GM19468 (cell line): ENCODE measurements around the gene ABCA2.

Experiments used
- ATAC-seq: cut with Tn5 transposase; IDR thresholded peaks from one replicate; pipeline ENCODE4 v1.9.1; 2021; ENCODE audit warnings: mild to moderate bottlenecking, moderate library complexity, moderate number of reproducible peaks; ENCODE audit not compliant: unreplicated experiment; ENCODE audit errors: extremely low read depth

Gene ABCA2

GRCh38 chr9:136970361-136970760 is 57.7 kb downstream of the ABCA2 start:
- ATAC-seq = no peak

- ATAC-seq = no peak
These were observed 58.3 kb downstream of the ABCA2 start for GRCh38 chr9:136969774-136970173.

GRCh38 chr9:136969150-136969549 is 58.9 kb downstream of the ABCA2 start:
- no peak for ATAC-seq

GRCh38 chr9:136968333-136969127 is 59.5 kb downstream of the ABCA2 start:
- no peak for ATAC-seq

GRCh38 chr9:136965771-136966484 is 62.1 kb downstream of the ABCA2 start:
- ATAC-seq = no peak

GRCh38 chr9:136964833-136965422 is 63.1 kb downstream of the ABCA2 start:
- no peak for ATAC-seq

- no peak for ATAC-seq
These were observed 63.8 kb downstream of the ABCA2 start for GRCh38 chr9:136964171-136964689.

GRCh38 chr9:136963751-136964150 is 64.3 kb downstream of the ABCA2 start:
- ATAC-seq = no peak

- ATAC-seq = no peak
These were observed 64.7 kb downstream of the ABCA2 start for GRCh38 chr9:136963341-136963740.

- ATAC-seq = no peak
These were observed 65.3 kb downstream of the ABCA2 start for GRCh38 chr9:136962701-136963248.

- no peak for ATAC-seq
These were observed 65.9 kb downstream of the ABCA2 start for GRCh38 chr9:136962163-136962562.

GRCh38 chr9:136961279-136962065 is 66.6 kb downstream of the ABCA2 start:
- no peak for ATAC-seq

- no peak for ATAC-seq
These were observed 67.1 kb downstream of the ABCA2 start for GRCh38 chr9:136960938-136961275.

- no peak for ATAC-seq
These were observed 67.7 kb downstream of the ABCA2 start for GRCh38 chr9:136960212-136960937.

GRCh38 chr9:136958898-136959850 is 68.9 kb downstream of the ABCA2 start:
- ATAC-seq = no peak

- no peak for ATAC-seq
These were observed 69.6 kb downstream of the ABCA2 start for GRCh38 chr9:136958473-136958872.

- no peak for ATAC-seq
These were observed 70.1 kb downstream of the ABCA2 start for GRCh38 chr9:136957901-136958300.

GRCh38 chr9:136957461-136957860 is 70.6 kb downstream of the ABCA2 start:
- no peak for ATAC-seq
